Body of pancreas (tissue), 4 donors: ENCODE measurements around the gene JCAD. TPM values are rescaled to one million over a fixed set of nuclear protein-coding genes. Genes with fewer than 3 reads are reported as not detected.
A peak's percentile ranks its signal among the peaks of the same experiment; 100 is the strongest.
"Not testable (repeated sequence)": the region's sequence is repeated elsewhere in the genome, so short reads cannot be mapped to it uniquely, and the experiment has no call there.

ENCODE experiments used
- ATAC-seq: fragments of 150-250 bp; one replicate; pipeline ENCODE4 v1.9.1; 2016
- DNase-seq, 4 donors: peaks; one replicate each; pipeline ENCODE4 v3.0.0-alpha.2; 2019
- H3K27ac ChIP-seq, 4 donors: fragments of 200-600 bp; sonication (generic); 1 replicate in 3 of 4; 2 replicates in 1 of 4; pipeline versions ENCODE4 v1.5.1 to v1.6.1; 2016 to 2019; ENCODE audit warnings: mild to moderate bottlenecking in 1 of 4, mixed read lengths in 1 of 4, moderate library complexity in 1 of 4
- H3K27me3 ChIP-seq, 2 donors: fragments of 200-600 bp; sonication (generic); one replicate each; pipeline ENCODE4 v1.6.0; 2016; ENCODE audit warnings: mild to moderate bottlenecking in 1 of 2
- H3K36me3 ChIP-seq, 2 donors: fragments of 200-600 bp; sonication (generic); replicated peaks in 1 of 2; 2 replicates each; pipeline ENCODE4 v1.5.1; 2016; ENCODE audit warnings: low read depth in 2 of 2; ENCODE audit not compliant: insufficient read depth in 1 of 2
- H3K4me1 ChIP-seq: fragments of 200-600 bp; sonication (generic); one replicate; pipeline ENCODE4 v1.6.0; 2016
- H3K4me3 ChIP-seq, 2 donors: fragments of 200-600 bp; sonication (generic); 1 replicate in 1 of 2; 2 replicates in 1 of 2; pipeline ENCODE4 v1.5.1; 2016 to 2019
- H3K9me3 ChIP-seq, 3 donors: fragments of 200-600 bp; sonication (generic); 1 replicate in 2 of 3; 2 replicates in 1 of 3; pipeline ENCODE4 v1.5.1; 2016
- CTCF ChIP-seq, 7 experiments: fragments of 450-650 bp in 4 of 7; fragments of 200-600 bp in 3 of 7; sonication (generic) in 3 of 7; IDR thresholded peaks; one replicate each; pipeline ENCODE4 v1.5.1; 2016 to 2019; ENCODE audit warnings: antibody characterized with exemption in 7 of 7
- POLR2A ChIP-seq, 3 donors: fragments of 450-650 bp; IDR thresholded peaks; one replicate each; pipeline ENCODE4 v1.6.1; 2016; ENCODE audit warnings: antibody characterized with exemption in 3 of 3, mild to moderate bottlenecking in 2 of 3
- WGBS, 2 donors: methylation state at CpG; one replicate each; pipeline ENCODE4 v1.1.5; 2017; 5-methylcytosine and 5-hydroxymethylcytosine counted together
- intact Hi-C: fragments of 100-400 bp; cut with DNase I; formaldehyde crosslinking; loops from one replicate; pipeline ENCODE4 v1.15.1; 2023
- total RNA-seq, 2 donors: library from RNA; depleted of rRNA; stranded (reverse); fragments of >200 nt; gene quantifications; one replicate each; pipeline ENCODE4 v1.1.0, GENCODE V29; 2016

Gene JCAD
- 10 to 100 TPM; 15.3 to 22.4 TPM for total RNA-seq

GRCh38 chr10:30059209-30060107, at the start of gene JCAD:
TSS of gene JCAD (minus strand) at chr10:30059586. CDS start at chr10:30047812, 11,774 bp downstream.
- Histone ChIP-seq H3K9me3 (no peaks in the 10 kb centered on the region), H3K4me1 (peaks cover 19% of the 10 kb centered on the region), H3K36me3 (no peaks in the 10 kb centered on the region), H3K4me3 (peak within 1 kb of the TSS; percentile 40 to 51), H3K27ac (peak within 1 kb of the TSS; percentile 65 to 86 (median 83)), H3K27me3 (no peaks in the 10 kb centered on the region)
- peak; percentile 75 to 84 (median 79) for DNase-seq
- WGBS, 2 donors: 3 to 40% methylated on average over 5 to 64 of the region's 66 CpGs
- intact Hi-C loops: no loop called here
- ATAC-seq: peak; percentile 88
- TF ChIP-seq CTCF (IDR thresholded peaks at IDR 0.05): no peak
- TF ChIP-seq POLR2A (IDR thresholded peaks at IDR 0.05): peak; percentile 10 to 43 (median 27)

- ATAC-seq (no peak), DNase-seq (no peak)
- no peaks in the 10 kb centered on the region for H3K4me1 ChIP-seq
- no peaks in the 10 kb centered on the region for H3K9me3 ChIP-seq
- 67 to 77% methylated on average over 5 of the region's 5 CpGs for WGBS, 2 donors
- TF ChIP-seq CTCF (IDR thresholded peaks at IDR 0.05): no peak
- no peak for TF ChIP-seq POLR2A (IDR thresholded peaks at IDR 0.05)
- H3K27me3 ChIP-seq: no peaks in the 10 kb centered on the region
- H3K4me3 ChIP-seq: no peak overlapping the region
- H3K36me3 ChIP-seq: no peaks in the 10 kb centered on the region
- intact Hi-C loops: no loop called here
- no peak overlapping the region for H3K27ac ChIP-seq
Measured at GRCh38 chr10:30106987-30107386, 47.6 kb upstream of the JCAD start.

GRCh38 chr10:30103595-30104320, 44.4 kb upstream of the JCAD start:
- TF ChIP-seq CTCF (IDR thresholded peaks at IDR 0.05) (no peak), POLR2A (IDR thresholded peaks at IDR 0.05) (no peak)
- Histone ChIP-seq H3K4me1 (no peaks in the 10 kb centered on the region), H3K9me3 (no peaks in the 10 kb centered on the region), H3K4me3 (no peak overlapping the region), H3K27ac (no peak overlapping the region), H3K27me3 (no peaks in the 10 kb centered on the region), H3K36me3 (no peaks in the 10 kb centered on the region)
- DNase-seq (no peak), ATAC-seq (no peak)
- intact Hi-C loops: no loop called here
- 66 to 79% methylated on average over 7 of the region's 7 CpGs for WGBS, 2 donors

- H3K9me3 ChIP-seq, H3K36me3 ChIP-seq, H3K27ac ChIP-seq, ATAC-seq, intact Hi-C loops, H3K4me3 ChIP-seq, H3K27me3 ChIP-seq, H3K4me1 ChIP-seq, DNase-seq: not testable (repeated sequence)
- 83% methylated on average over 7 of the region's 7 CpGs for WGBS, 2 donors
Measured at GRCh38 chr10:30099706-30100105, 40.3 kb upstream of the JCAD start.

- intact Hi-C loops: no loop called here
- no peaks in the 10 kb centered on the region for H3K4me1 ChIP-seq
- WGBS, 2 donors: 58 to 71% methylated on average over 1 of the region's 1 CpG
Measured at GRCh38 chr10:30099101-30099500, 39.7 kb upstream of the JCAD start.

More at GRCh38 chr10:30099101-30099500, 39.7 kb upstream of the JCAD start:
- DNase-seq (no peak), ATAC-seq (no peak)
- Histone ChIP-seq H3K36me3 (no peaks in the 10 kb centered on the region), H3K27ac (no peak overlapping the region), H3K9me3 (no peaks in the 10 kb centered on the region), H3K4me3 (no peak overlapping the region), H3K27me3 (no peaks in the 10 kb centered on the region)
- TF ChIP-seq POLR2A (IDR thresholded peaks at IDR 0.05) (no peak), CTCF (IDR thresholded peaks at IDR 0.05) (no peak)
